ENCODE results near the gene LARP1. TPM values are rescaled to one million over a fixed set of nuclear protein-coding genes. Genes with fewer than 3 reads are reported as not detected.

LARP1 gene
- total and polyA plus RNA-seq, 9 donors, result 38.1 to 249 (median 146) TPM

DNA sequence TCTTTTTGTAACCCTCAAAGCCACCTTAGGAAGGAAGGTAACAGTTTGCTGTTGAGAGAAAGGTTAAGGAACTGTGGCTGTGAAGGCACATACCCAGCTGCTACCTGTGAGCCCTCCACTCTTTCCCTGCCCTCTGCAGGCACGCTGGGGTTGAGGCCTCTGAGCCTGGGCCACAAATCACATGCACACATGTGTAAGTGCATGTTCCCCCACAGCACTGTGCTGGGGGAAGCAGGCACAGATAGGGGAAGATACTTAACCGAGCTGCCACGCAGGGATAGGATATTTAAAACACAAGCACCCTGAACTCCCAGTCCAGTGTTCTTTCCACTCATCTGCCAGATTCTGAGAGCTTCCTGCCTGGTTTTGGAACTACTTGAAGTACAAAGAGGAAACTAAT, 18.1 kb downstream of the LARP1 start:
- no peak for DNase-seq
- TF ChIP-seq POLR2A (IDR thresholded peaks at IDR 0.05) (no peak), EP300 (IDR thresholded peaks at IDR 0.05) (no peak), CTCF (IDR thresholded peaks at IDR 0.05) (no peak)
- 77 to 81% (median 77%) methylated on average over 3 of the region's 3 CpGs for WGBS, 3 donors
- H3K4me3 ChIP-seq, result no peak overlapping the region
- no peaks in the 10 kb centered on the region for H3K9me3 ChIP-seq
- intact Hi-C loops (cut with DNase I), result no loop called here
- H3K27ac ChIP-seq, result no peak overlapping the region
- H3K27me3 ChIP-seq, result no peaks in the 10 kb centered on the region
- H3K36me3 ChIP-seq, result no peaks in the 10 kb centered on the region
- peaks cover 18% of the 10 kb centered on the region for H3K4me1 ChIP-seq (ENCODE audit: insufficient read depth)

GRCh38 chr5:154776167-154776566, 21.0 kb downstream of the LARP1 start:
- H3K4me1 ChIP-seq (ENCODE audit: insufficient read depth), result peaks cover 9% of the 10 kb centered on the region
- intact Hi-C loops (cut with DNase I), result no loop called here
- no peaks in the 10 kb centered on the region for H3K27me3 ChIP-seq
- H3K4me3 ChIP-seq, result no peak overlapping the region
- TF ChIP-seq POLR2A (IDR thresholded peaks at IDR 0.05) (no peak), CTCF (IDR thresholded peaks at IDR 0.05) (no peak), EP300 (IDR thresholded peaks at IDR 0.05) (no peak)
- no peaks in the 10 kb centered on the region for H3K9me3 ChIP-seq
- DNase-seq, result no peak
- H3K36me3 ChIP-seq, result no peaks in the 10 kb centered on the region
- 81 to 93% (median 83%) methylated on average over 1 of the region's 1 CpG for WGBS, 3 donors
- no peak overlapping the region for H3K27ac ChIP-seq

GRCh38 chr5:154778534-154778933, 23.4 kb downstream of the LARP1 start:
- Histone ChIP-seq H3K4me3 (no peak overlapping the region), H3K9me3 (no peaks in the 10 kb centered on the region), H3K36me3 (no peaks in the 10 kb centered on the region), H3K27me3 (no peaks in the 10 kb centered on the region), H3K4me1 (ENCODE audit: insufficient read depth) (peaks cover 21% of the 10 kb centered on the region), H3K27ac (no peak overlapping the region)
- 79 to 90% (median 87%) methylated on average over 2 of the region's 2 CpGs for WGBS, 3 donors
- intact Hi-C loops (cut with DNase I), result no loop called here
- no peak for DNase-seq
- TF ChIP-seq CTCF (IDR thresholded peaks at IDR 0.05) (no peak), EP300 (IDR thresholded peaks at IDR 0.05) (no peak), POLR2A (IDR thresholded peaks at IDR 0.05) (no peak)

- Histone ChIP-seq H3K4me1 (ENCODE audit: insufficient read depth) (peaks cover 24% of the 10 kb centered on the region), H3K4me3 (no peak overlapping the region)
- intact Hi-C loops (cut with DNase I), result no loop called here
Observed at GRCh38 chr5:154779105-154779504, 23.9 kb downstream of the LARP1 start.

More at GRCh38 chr5:154779105-154779504, 23.9 kb downstream of the LARP1 start:
- no peak for TF ChIP-seq EP300 (IDR thresholded peaks at IDR 0.05)
- no peak for TF ChIP-seq CTCF (IDR thresholded peaks at IDR 0.05)
- no peaks in the 10 kb centered on the region for H3K9me3 ChIP-seq
- H3K27ac ChIP-seq, result no peak overlapping the region
- WGBS, 3 donors, result 77 to 89% (median 85%) methylated on average over 4 of the region's 4 CpGs
- H3K27me3 ChIP-seq, result no peaks in the 10 kb centered on the region
- H3K36me3 ChIP-seq, result no peaks in the 10 kb centered on the region
- DNase-seq, result no peak
